Stomach smooth muscle (tissue), 2 donors: ENCODE data around the gene CASS4.

Experiments used
- H3K27ac ChIP-seq: one replicate; pipeline ENCODE4 v1.7.0; 2013; ENCODE audit warnings: mild to moderate bottlenecking, low read length, inconsistent platforms
- H3K27me3 ChIP-seq, 2 donors: one replicate each; pipeline ENCODE4 v1.7.0; 2013; ENCODE audit warnings: low read length in 2 of 2; ENCODE audit not compliant: insufficient read depth in 2 of 2, control insufficient read depth in 1 of 2
- H3K36me3 ChIP-seq, 2 donors: one replicate each; pipeline ENCODE4 v1.7.0; 2013; ENCODE audit warnings: low read length in 2 of 2; ENCODE audit not compliant: control insufficient read depth in 2 of 2, insufficient read depth in 2 of 2
- H3K4me1 ChIP-seq: one replicate; pipeline ENCODE4 v1.7.0; 2013; ENCODE audit warnings: low read length; ENCODE audit not compliant: control insufficient read depth, insufficient read depth
- H3K4me3 ChIP-seq, 2 donors: one replicate each; pipeline ENCODE4 v1.7.0; 2013; ENCODE audit warnings: low read length in 2 of 2
- H3K9ac ChIP-seq, 2 donors: one replicate each; pipeline ENCODE4 v1.7.0; 2013; ENCODE audit warnings: low read length in 2 of 2, mild to moderate bottlenecking in 1 of 2
- H3K9me3 ChIP-seq, 2 donors: one replicate each; pipeline ENCODE4 v1.7.0; 2013; ENCODE audit warnings: low read length in 2 of 2; ENCODE audit not compliant: control insufficient read depth in 2 of 2
- donor health status: healthy.
- donor health status: Pancreatic carcinoma.

The CASS4 gene

GRCh38 chr20:56422824-56423189, 10.7 kb downstream of the CASS4 start:
- Histone ChIP-seq H3K27me3 (no peaks in the 10 kb centered on the region), H3K4me1 (no peaks in the 10 kb centered on the region), H3K4me3 (no peak overlapping the region), H3K9ac (no peak overlapping the region), H3K27ac (no peak overlapping the region), H3K9me3 (no peaks in the 10 kb centered on the region), H3K36me3 (no peaks in the 10 kb centered on the region)

DNA sequence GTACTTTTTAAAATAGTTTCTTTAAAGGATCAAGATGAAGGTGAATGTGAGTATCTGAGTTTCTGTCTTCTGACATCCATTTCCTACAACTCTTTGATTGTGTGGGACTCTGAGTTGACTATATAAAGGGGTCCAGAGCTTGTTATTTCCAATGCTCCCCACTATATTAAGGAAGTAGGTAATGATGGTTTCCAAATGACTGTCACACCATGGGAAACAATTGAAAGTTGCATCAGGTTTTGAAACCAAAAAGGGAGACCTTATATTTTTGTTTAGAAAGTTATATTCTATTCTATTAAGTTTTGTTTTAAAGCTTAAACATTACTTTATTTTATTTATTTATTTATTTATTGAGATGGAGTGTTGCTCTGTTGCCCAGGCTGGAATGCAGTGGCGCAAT, 11.2 kb downstream of the CASS4 start:
- Histone ChIP-seq H3K9ac (no peak overlapping the region), H3K4me3 (no peak overlapping the region), H3K36me3 (no peaks in the 10 kb centered on the region), H3K4me1 (no peaks in the 10 kb centered on the region), H3K27me3 (no peaks in the 10 kb centered on the region), H3K9me3 (no peaks in the 10 kb centered on the region), H3K27ac (no peak overlapping the region)

DNA sequence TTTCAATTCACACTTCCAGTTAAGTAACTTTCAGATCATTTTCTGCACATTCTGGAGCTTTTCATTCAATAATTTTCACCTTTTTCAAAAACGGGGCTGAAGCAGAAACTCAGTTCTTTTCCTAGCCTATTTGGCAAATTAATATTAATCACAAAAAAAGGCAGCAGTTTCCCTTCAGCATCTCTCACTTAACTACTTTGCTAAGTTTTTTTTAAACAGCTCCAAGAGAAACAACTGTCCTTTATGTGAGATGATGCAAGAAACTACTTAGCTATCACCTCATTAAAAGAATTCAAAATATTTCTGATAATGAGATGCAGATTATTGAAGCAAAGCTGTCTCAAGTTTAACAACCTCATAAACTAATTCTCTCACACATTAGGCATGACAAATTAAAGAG, 11.8 kb downstream of the CASS4 start:
- no peak overlapping the region for H3K9ac ChIP-seq
- peaks cover 2% of the 10 kb centered on the region for H3K4me1 ChIP-seq
- no peak overlapping the region for H3K27ac ChIP-seq
- H3K4me3 ChIP-seq, result no peak overlapping the region
- no peaks in the 10 kb centered on the region for H3K9me3 ChIP-seq
- H3K27me3 ChIP-seq, result no peaks in the 10 kb centered on the region
- H3K36me3 ChIP-seq, result no peaks in the 10 kb centered on the region

- H3K9ac ChIP-seq, result no peak overlapping the region
- H3K27me3 ChIP-seq, result peaks cover 0 to 3% of the 10 kb centered on the region in 2 donors
- no peaks in the 10 kb centered on the region for H3K9me3 ChIP-seq
- H3K4me1 ChIP-seq, result peaks cover 2% of the 10 kb centered on the region
- H3K27ac ChIP-seq, result no peak overlapping the region
- no peak overlapping the region for H3K4me3 ChIP-seq
- H3K36me3 ChIP-seq, result no peaks in the 10 kb centered on the region
Observed at GRCh38 chr20:56424931-56425330, 12.9 kb downstream of the CASS4 start.

DNA sequence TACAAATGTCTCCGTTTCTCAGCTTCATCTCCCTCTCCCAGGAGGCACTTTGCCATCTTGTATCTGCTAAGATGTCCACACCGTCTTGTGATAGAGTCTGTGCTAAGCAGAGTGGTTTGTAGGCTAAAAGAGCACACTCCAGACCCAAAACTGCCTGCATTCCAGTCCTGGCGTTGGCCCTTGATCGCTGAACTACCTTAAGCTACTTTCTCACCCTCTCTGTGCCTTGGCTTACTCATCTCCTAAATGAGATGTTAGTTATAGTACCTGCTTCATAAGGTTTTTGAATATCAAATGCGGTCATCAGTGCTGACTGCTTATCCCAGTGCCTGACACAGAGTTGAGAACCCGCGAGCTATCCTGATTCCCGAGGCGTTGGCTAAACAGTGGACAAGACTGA, 14.0 kb downstream of the CASS4 start:
- H3K4me1 ChIP-seq, result peaks cover 2% of the 10 kb centered on the region
- no peaks in the 10 kb centered on the region for H3K36me3 ChIP-seq
- H3K4me3 ChIP-seq, result no peak overlapping the region
- H3K9ac ChIP-seq, result no peak overlapping the region
- peaks cover 0 to 3% of the 10 kb centered on the region in 2 donors for H3K27me3 ChIP-seq
- no peaks in the 10 kb centered on the region for H3K9me3 ChIP-seq
- H3K27ac ChIP-seq, result no peak overlapping the region

DNA sequence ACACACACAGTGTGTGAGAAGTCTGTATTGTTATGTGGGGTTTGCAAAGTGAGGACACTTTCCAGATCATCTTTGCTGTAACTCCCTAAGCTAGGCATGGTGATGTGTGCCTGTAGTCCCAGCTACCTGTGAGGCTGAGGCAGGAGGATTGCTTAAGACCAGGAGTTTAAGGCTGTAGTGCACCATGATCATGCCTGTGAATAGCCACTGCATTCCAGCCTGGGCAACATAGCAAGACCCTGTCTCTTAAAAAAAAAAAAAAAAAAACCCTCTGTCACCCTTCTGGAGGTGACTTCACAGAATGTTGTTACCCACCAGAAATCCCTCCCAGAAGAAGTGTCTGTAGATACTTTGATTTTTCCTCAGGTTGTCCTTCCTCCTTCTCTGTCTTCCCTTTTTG, 14.9 kb downstream of the CASS4 start:
- Histone ChIP-seq H3K4me1 (peaks cover 2% of the 10 kb centered on the region), H3K9me3 (no peaks in the 10 kb centered on the region), H3K9ac (no peak overlapping the region), H3K27ac (no peak overlapping the region), H3K27me3 (peaks cover 0 to 3% of the 10 kb centered on the region in 2 donors), H3K4me3 (no peak overlapping the region), H3K36me3 (no peaks in the 10 kb centered on the region)

DNA sequence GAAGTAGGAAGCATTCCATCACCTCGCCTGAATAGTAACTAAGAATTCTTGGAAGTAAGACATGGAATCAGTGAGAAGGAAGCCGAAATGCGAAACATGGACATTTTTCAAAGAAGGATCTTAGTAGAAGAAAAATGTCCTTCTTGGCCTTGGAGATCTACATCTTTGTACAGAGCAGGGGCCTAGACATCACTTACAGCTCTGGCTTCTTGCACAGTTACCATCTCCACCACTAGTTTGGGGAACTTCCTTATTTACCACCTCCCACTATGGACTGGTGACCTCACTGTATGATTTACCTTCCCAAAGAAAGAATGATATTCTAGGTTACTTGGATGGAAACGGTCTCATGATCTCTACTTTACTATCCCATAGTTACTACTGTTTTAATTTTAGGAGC, 15.7 kb downstream of the CASS4 start:
- H3K27ac ChIP-seq, result no peak overlapping the region
- H3K27me3 ChIP-seq, result peaks cover 0 to 3% of the 10 kb centered on the region in 2 donors
- H3K9ac ChIP-seq, result no peak overlapping the region
- peaks cover 2% of the 10 kb centered on the region for H3K4me1 ChIP-seq
- H3K9me3 ChIP-seq, result no peaks in the 10 kb centered on the region
- no peak overlapping the region for H3K4me3 ChIP-seq
- H3K36me3 ChIP-seq, result no peaks in the 10 kb centered on the region

DNA sequence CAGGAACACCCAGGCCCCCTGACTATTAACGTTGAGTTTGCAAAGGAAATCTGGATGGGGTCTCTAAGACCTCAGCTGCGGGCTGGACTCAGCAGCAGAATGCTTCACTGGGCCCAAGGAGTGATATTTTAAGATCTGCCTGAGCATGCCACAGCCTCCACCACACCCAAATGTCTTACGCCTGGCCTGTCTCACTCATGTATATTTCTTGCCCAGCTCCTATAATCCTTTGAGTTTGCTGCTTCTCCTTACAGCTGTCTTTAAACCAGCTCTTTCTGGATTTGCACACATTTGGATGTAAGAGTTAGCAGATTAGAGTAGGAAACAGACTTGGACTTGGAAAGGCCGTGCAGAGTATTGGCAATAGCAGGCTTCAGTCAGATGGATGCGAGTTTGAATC, 16.4 kb downstream of the CASS4 start:
- peaks cover 0 to 3% of the 10 kb centered on the region in 2 donors for H3K27me3 ChIP-seq
- H3K4me3 ChIP-seq, result no peak overlapping the region
- no peak overlapping the region for H3K9ac ChIP-seq
- H3K9me3 ChIP-seq, result no peaks in the 10 kb centered on the region
- no peak overlapping the region for H3K27ac ChIP-seq
- H3K4me1 ChIP-seq, result peaks cover 2% of the 10 kb centered on the region
- no peaks in the 10 kb centered on the region for H3K36me3 ChIP-seq

GRCh38 chr20:56428881-56429280, 16.8 kb downstream of the CASS4 start:
- Histone ChIP-seq H3K9ac (no peak overlapping the region), H3K36me3 (no peaks in the 10 kb centered on the region), H3K27ac (no peak overlapping the region), H3K9me3 (no peaks in the 10 kb centered on the region), H3K4me1 (peaks cover 7% of the 10 kb centered on the region), H3K4me3 (no peak overlapping the region), H3K27me3 (peaks cover 0 to 3% of the 10 kb centered on the region in 2 donors)

DNA sequence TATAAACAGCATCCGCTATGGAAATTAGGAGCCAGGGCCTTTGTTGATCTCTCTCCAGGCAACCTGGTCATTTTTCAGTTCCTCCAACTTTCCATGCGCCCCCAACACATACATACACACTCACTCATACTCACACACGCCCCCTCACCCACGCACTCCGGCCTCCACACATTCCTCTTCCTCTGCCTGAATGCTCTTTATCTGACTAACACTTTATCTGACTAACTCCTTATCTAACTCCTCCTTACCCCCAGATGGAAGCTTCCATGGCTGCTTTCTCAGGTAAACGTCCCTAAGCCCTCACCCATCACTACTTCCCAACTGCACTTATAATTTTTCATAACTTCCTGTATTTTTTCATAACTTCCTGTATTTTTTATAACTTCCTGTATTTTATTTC, 17.4 kb downstream of the CASS4 start:
- H3K27me3 ChIP-seq, result peaks cover 0 to 3% of the 10 kb centered on the region in 2 donors
- H3K4me1 ChIP-seq, result peaks cover 10% of the 10 kb centered on the region
- no peaks in the 10 kb centered on the region for H3K9me3 ChIP-seq
- no peaks in the 10 kb centered on the region for H3K36me3 ChIP-seq
- no peak overlapping the region for H3K9ac ChIP-seq
- no peak overlapping the region for H3K27ac ChIP-seq
- H3K4me3 ChIP-seq, result no peak overlapping the region

DNA sequence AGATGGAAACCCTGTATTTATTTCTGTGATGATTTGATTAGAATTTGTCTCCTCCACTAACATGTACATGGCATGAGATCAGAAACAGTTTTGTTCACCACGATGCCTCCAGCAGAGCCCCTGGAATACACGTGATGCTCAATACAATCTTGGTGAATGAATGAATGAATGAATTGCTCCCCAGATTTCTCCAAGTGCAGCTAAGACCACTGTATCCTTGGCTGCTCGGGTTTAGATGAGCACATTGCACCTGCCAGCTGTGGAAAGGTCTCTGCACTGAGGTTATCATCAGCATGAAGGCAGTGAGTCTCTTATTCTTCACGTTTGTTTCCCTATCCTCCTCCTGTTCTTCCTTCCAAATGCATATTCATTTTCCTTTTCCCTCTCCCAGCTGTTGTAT, 17.9 kb downstream of the CASS4 start:
- Histone ChIP-seq H3K4me1 (peaks cover 10% of the 10 kb centered on the region), H3K9ac (no peak overlapping the region), H3K27me3 (peaks cover 0 to 3% of the 10 kb centered on the region in 2 donors), H3K9me3 (no peaks in the 10 kb centered on the region), H3K27ac (no peak overlapping the region), H3K36me3 (no peaks in the 10 kb centered on the region), H3K4me3 (no peak overlapping the region)
